ENCODE results near the gene HTR4.
"Not testable (repeated sequence)": the region's sequence is repeated elsewhere in the genome, so short reads cannot be mapped to it uniquely, and the experiment has no call there.

- TF ChIP-seq CTCF (conservative IDR thresholded peaks at IDR 0.05; ENCODE audit: low read length); EZH2phosphoT487 (IDR thresholded peaks at IDR 0.05; ENCODE audit: borderline replicate concordance, low read depth, low read length): not testable (repeated sequence)
These were observed 19.4 kb upstream of the HTR4 start for GRCh38 chr5:148673704-148674103.
